Fibroblast of skin of right quadriceps (primary cell): ENCODE results near the gene USP17L26.
"Not testable (repeated sequence)": the region's sequence is repeated elsewhere in the genome, so short reads cannot be mapped to it uniquely, and the experiment has no call there.

Experiments
- DNase-seq: peaks from one replicate; pipeline ENCODE4 v3.0.0-alpha.2; 2013

The USP17L26 gene

GRCh38 chr4:9334358-9334757 is at the start of gene USP17L26:
Gene USP17L26, plus strand, starts transcription at chr4:9334658. Its CDS starts 0 bp downstream, at chr4:9334658.
- not testable (repeated sequence) for DNase-seq

- DNase-seq = not testable (repeated sequence)
Observed at GRCh38 chr4:9324191-9324590, 10.3 kb upstream of the USP17L26 start.

- DNase-seq = not testable (repeated sequence)
Observed at GRCh38 chr4:9324865-9325264, 9.6 kb upstream of the USP17L26 start, which contains the start of gene USP17L24. Gene USP17L24, plus strand, starts transcription at chr4:9325165. Its CDS starts 0 bp downstream, at chr4:9325165.

GRCh38 chr4:9329611-9330010 is 4.8 kb upstream of the USP17L26 start, which contains the start of gene USP17L25:
Gene USP17L25, plus strand, starts transcription at chr4:9329911. Its CDS starts 0 bp downstream, at chr4:9329911.
- not testable (repeated sequence) for DNase-seq

- DNase-seq = not testable (repeated sequence)
Observed at GRCh38 chr4:9339103-9339502, 4.6 kb downstream of the USP17L26 start, which contains the start of gene USP17L5. Gene USP17L5, plus strand, starts transcription at chr4:9339403. Its CDS starts 0 bp downstream, at chr4:9339403.

GRCh38 chr4:9343848-9344247 is 9.4 kb downstream of the USP17L26 start, which contains the start of gene USP17L27:
Gene USP17L27, plus strand, starts transcription at chr4:9344148. Its CDS starts 0 bp downstream, at chr4:9344148.
- DNase-seq = not testable (repeated sequence)

GRCh38 chr4:9348593-9348992 is 14.1 kb downstream of the USP17L26 start, which contains the start of gene USP17L28:
Gene USP17L28, plus strand, starts transcription at chr4:9348893. Its CDS starts 0 bp downstream, at chr4:9348893.
- DNase-seq = not testable (repeated sequence)

- not testable (repeated sequence) for DNase-seq
Observed at GRCh38 chr4:9350866-9351265, 16.4 kb downstream of the USP17L26 start.

- DNase-seq = not testable (repeated sequence)
Observed at GRCh38 chr4:9353338-9353737, 18.9 kb downstream of the USP17L26 start, which contains the start of gene USP17L29. Gene USP17L29, plus strand, starts transcription at chr4:9353638. Its CDS starts 0 bp downstream, at chr4:9353638.

- not testable (repeated sequence) for DNase-seq
Observed at GRCh38 chr4:9362829-9363228, 28.4 kb downstream of the USP17L26 start, which contains the start of gene USP17L30. Gene USP17L30, plus strand, starts transcription at chr4:9363129. Its CDS starts 0 bp downstream, at chr4:9363129.

- DNase-seq = not testable (repeated sequence)
Observed at GRCh38 chr4:9379881-9380280, 45.4 kb downstream of the USP17L26 start.

GRCh38 chr4:9381012-9381534 is 46.6 kb downstream of the USP17L26 start:
- DNase-seq = not testable (repeated sequence)

- DNase-seq = no peak
Observed at GRCh38 chr4:9384126-9384525, 49.7 kb downstream of the USP17L26 start.
